ENCODE data around the gene SDCCAG8. TPM values are rescaled to one million over a fixed set of nuclear protein-coding genes. Genes with fewer than 3 reads are reported as not detected.
A peak's percentile ranks its signal among the peaks of the same experiment; 100 is the strongest.

Gene SDCCAG8
- total and polyA plus RNA-seq, 2 of the 8 experiments (the other 6 are each of a cell fraction or from before 2014, with no cell fraction given), result 15.6 to 21.0 TPM

DNA sequence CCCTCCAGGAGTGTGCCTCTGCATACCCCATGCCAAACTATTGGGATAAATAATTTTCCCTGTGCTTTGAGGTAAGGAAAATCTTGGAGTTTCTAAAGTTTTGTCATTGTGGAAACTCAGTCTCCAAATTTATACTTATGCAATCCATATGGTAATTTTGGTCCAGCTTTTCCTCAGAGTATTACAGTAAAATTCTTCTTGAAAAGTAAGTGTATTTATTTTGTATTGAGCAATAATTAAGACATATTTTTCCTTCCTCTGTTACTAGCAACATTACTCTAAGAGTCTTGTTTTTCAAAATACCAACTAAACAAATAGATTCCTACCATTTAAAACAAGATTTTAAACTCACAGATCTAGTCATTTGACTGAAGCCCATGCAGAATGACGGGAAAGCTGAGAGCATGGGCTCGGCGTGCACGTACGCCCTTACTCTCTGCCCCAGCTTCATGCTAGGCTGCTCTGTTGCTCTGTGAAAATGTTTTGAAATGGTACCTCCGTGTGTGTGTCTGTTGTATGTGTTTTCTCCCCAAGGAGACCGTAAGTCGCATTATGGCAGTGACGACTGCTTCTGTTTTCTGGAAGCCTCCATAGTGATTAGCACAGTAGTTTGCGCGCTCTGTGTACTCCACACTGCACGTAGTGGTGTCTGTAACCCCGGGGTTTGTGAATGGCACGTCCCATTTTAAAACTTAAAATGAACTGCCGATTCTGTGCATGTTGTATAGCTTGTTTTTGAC lies 165.3 kb downstream of the SDCCAG8 start:
- Histone ChIP-seq H3K4me1 (replicated peaks in 1 of 4; ENCODE audit: control insufficient read depth in 3 of 4, insufficient read depth in 4 of 4, low read length in 3 of 4) (no peaks in the 10 kb centered on the region; a peak in 2 of 7 replicates), H3K9me3 (ENCODE audit: insufficient read depth in 2 of 2, low read depth in 1 of 2, low read length in 1 of 2) (no peaks in the 10 kb centered on the region), H4K8ac (ENCODE audit: extremely low read depth, insufficient read depth, low read length) (no peak overlapping the region), H2BK120ac (replicated peaks; ENCODE audit: low read depth, low read length) (no peak overlapping the region), H3K23me2 (ENCODE audit: low read depth, low read length) (no peaks in the 10 kb centered on the region), H2BK12ac (ENCODE audit: low read depth, low read length) (no peak overlapping the region), H3K79me2 (ENCODE audit: control insufficient read depth in 1 of 2, insufficient read depth in 2 of 2, low read length in 2 of 2) (no peaks in the 10 kb centered on the region), H2AK5ac (ENCODE audit: low read depth, low read length) (no peak overlapping the region), H3K36me3 (ENCODE audit: control insufficient read depth in 2 of 4, insufficient read depth in 4 of 4, low read length in 3 of 4) (no peaks in the 10 kb centered on the region), H4K20me1 (replicated peaks in 1 of 2; ENCODE audit: control insufficient read depth in 1 of 2, insufficient read depth in 2 of 2, low read length in 2 of 2) (no peaks in the 10 kb centered on the region), H4K5ac (ENCODE audit: insufficient read length, low read depth, low read length) (no peak overlapping the region), H2BK15ac (ENCODE audit: low read length) (no peak overlapping the region), H2BK5ac (ENCODE audit: low read depth, low read length) (no peak overlapping the region), H3K9ac (replicated peaks in 1 of 4; ENCODE audit: extremely low read depth in 1 of 4, low read depth in 3 of 4, low read length in 3 of 4) (no peak overlapping the region), H3K23ac (ENCODE audit: insufficient read length) (no peak overlapping the region), H3K56ac (replicated peaks; ENCODE audit: insufficient read length, low read depth, low read length) (no peak overlapping the region), H3K27me3 (replicated peaks in 1 of 4; ENCODE audit: control insufficient read depth in 3 of 4, extremely low read depth in 1 of 4, insufficient read depth in 3 of 4, low read length in 3 of 4) (no peaks in the 10 kb centered on the region), H3K4me3 (ENCODE audit: extremely low read depth in 1 of 4, insufficient read depth in 2 of 4, low read depth in 3 of 4, low read length in 4 of 4) (no peak overlapping the region), H2AFZ (ENCODE audit: low read length) (0 out of 2 replicates have a peak overlapping the region, but pooled peaks have one; percentile 19), H3K27ac (ENCODE audit: low read depth, low read length) (no peak overlapping the region), H3K4ac (replicated peaks; ENCODE audit: insufficient read length, low read depth, low read length) (no peak overlapping the region), H2BK20ac (ENCODE audit: low read length) (no peak overlapping the region), H3K4me2 (ENCODE audit: insufficient read depth in 1 of 2, low read depth in 2 of 2, low read length in 2 of 2) (no peak overlapping the region), H3K18ac (ENCODE audit: extremely low read depth, low read length) (no peak overlapping the region), H4K91ac (replicated peaks; ENCODE audit: insufficient read length, low read length) (no peak overlapping the region), H3K79me1 (ENCODE audit: low read depth, low read length) (no peaks in the 10 kb centered on the region), H3K14ac (ENCODE audit: insufficient read length) (no peak overlapping the region)
- no peak for DNase-seq (ENCODE audit: low read depth in 1 of 2, low spot score in 2 of 2)
- ChIA-PET CTCF (ENCODE audit: partially characterized antibody) (interaction anchor here (0.9 to 1.0 kb wide), 2 partner anchors 10 to 335 kb away, joined by 3 to 4 read pairs; no protein-coding TSS in a partner anchor), POLR2A (ENCODE audit: partially characterized antibody) (no interaction called here)
- 86% methylated on average over 15 of the region's 15 CpGs; no CpG with 5 or more reads in 1 of the 2 experiments for WGBS, 2 experiments (ENCODE audit: extremely low coverage in 1 of 2, insufficient coverage in 1 of 2, insufficient read length in 1 of 2, insufficient replicate concordance in 2 of 2, low coverage in 1 of 2, low lambda C conversion rate in 2 of 2, missing lambda C conversion rate in 1 of 2)
- FAIRE-seq, result no peak
- TF ChIP-seq USF2 (IDR thresholded peaks at IDR 0.05; ENCODE audit: low read length), result no peak

Measured in H1 (cell line).